ENCODE results near the gene PTGDR.

DNA sequence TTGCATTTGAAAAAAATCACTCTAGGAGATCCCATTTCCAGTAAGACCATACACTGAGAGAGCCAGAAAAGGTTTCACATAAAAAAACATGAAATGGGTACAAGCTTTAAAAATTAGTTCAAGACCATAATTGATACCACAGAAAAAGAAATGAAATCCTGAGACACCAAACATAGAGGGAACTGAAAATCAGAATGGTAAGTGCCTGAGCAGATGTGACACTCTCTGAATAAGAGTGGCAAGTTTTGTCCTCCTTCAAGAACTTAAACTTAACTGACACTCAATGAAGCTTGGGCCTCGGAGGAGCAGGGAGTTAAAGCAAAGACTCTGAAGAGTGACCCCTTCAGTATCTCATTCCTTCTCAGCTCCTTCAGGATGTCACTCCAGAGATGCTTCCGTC, 23.2 kb upstream of the PTGDR start:
- TF ChIP-seq, protein P1, sequence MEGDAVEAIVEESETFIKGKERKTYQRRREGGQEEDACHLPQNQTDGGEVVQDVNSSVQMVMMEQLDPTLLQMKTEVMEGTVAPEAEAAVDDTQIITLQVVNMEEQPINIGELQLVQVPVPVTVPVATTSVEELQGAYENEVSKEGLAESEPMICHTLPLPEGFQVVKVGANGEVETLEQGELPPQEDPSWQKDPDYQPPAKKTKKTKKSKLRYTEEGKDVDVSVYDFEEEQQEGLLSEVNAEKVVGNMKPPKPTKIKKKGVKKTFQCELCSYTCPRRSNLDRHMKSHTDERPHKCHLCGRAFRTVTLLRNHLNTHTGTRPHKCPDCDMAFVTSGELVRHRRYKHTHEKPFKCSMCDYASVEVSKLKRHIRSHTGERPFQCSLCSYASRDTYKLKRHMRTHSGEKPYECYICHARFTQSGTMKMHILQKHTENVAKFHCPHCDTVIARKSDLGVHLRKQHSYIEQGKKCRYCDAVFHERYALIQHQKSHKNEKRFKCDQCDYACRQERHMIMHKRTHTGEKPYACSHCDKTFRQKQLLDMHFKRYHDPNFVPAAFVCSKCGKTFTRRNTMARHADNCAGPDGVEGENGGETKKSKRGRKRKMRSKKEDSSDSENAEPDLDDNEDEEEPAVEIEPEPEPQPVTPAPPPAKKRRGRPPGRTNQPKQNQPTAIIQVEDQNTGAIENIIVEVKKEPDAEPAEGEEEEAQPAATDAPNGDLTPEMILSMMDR (IDR thresholded peaks at IDR 0.05; ENCODE audit: insufficient read depth, low read depth, low read length), result no peak
- TF ChIP-seq EZH2 (IDR thresholded peaks at IDR 0.05; ENCODE audit: insufficient read depth, low read length), result no peak
